ENCODE data around the gene GUCA2A.
"Not testable (repeated sequence)": the region's sequence is repeated elsewhere in the genome, so short reads cannot be mapped to it uniquely, and the experiment has no call there.

The GUCA2A gene

GRCh38 chr1:42164551-42165420 is at the start of gene GUCA2A:
Gene GUCA2A, minus strand, starts transcription at chr1:42164745. Its CDS starts 33 bp downstream, at chr1:42164712.
- TF ChIP-seq, protein P1, sequence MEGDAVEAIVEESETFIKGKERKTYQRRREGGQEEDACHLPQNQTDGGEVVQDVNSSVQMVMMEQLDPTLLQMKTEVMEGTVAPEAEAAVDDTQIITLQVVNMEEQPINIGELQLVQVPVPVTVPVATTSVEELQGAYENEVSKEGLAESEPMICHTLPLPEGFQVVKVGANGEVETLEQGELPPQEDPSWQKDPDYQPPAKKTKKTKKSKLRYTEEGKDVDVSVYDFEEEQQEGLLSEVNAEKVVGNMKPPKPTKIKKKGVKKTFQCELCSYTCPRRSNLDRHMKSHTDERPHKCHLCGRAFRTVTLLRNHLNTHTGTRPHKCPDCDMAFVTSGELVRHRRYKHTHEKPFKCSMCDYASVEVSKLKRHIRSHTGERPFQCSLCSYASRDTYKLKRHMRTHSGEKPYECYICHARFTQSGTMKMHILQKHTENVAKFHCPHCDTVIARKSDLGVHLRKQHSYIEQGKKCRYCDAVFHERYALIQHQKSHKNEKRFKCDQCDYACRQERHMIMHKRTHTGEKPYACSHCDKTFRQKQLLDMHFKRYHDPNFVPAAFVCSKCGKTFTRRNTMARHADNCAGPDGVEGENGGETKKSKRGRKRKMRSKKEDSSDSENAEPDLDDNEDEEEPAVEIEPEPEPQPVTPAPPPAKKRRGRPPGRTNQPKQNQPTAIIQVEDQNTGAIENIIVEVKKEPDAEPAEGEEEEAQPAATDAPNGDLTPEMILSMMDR (IDR thresholded peaks at IDR 0.05; ENCODE audit: insufficient read depth, missing control alignments), result no peak
- FAIRE-seq (no peak), DNase-seq (ENCODE audit: insufficient read length, low spot score) (no peak)

GRCh38 chr1:42211224-42211623 is 46.7 kb upstream of the GUCA2A start:
- TF ChIP-seq, protein P1 (IDR thresholded peaks at IDR 0.05; ENCODE audit: insufficient read depth, missing control alignments), result no peak
- FAIRE-seq, result no peak

DNA sequence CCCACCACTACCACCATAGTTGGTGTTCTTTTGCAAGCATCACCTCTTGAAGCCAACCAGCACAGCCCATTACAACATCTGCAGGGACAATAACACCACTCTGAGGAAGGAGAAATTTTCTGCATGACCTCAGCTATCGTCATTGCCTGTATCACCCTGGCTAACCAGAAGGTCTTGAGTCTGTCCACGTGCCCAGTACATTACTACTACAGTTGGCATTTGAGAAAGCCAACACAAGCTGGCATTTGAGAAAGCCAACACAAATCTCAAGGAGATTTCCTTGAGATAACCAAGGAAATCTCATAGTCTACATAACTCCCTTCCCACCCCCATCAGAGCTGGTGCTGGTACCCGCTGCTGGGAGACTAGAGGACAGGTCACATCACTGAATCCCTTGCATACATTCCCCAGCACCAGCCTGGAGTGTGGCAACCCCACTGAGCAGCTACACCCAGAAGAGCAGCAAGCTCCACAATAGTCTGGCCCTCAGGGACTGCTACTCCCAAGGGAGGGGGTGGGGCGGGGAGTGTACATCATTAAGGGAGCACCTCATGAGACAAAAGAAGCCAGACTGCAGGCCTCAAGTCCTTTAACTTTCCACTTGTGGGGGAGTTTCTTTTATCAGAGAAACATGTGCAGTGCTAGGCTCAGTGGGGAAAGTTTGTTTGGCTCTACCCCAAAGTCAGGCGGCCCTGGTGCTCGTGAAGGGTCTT is 46.0 kb upstream of the GUCA2A start:
- TF ChIP-seq, protein P1 (IDR thresholded peaks at IDR 0.05; ENCODE audit: insufficient read depth, missing control alignments), result no peak
- no peak for DNase-seq (ENCODE audit: insufficient read length, low spot score)
- FAIRE-seq, result no peak

More at GRCh38 chr1:42211224-42211623, 46.7 kb upstream of the GUCA2A start:
- no peak for DNase-seq (ENCODE audit: insufficient read length, low spot score)

DNA sequence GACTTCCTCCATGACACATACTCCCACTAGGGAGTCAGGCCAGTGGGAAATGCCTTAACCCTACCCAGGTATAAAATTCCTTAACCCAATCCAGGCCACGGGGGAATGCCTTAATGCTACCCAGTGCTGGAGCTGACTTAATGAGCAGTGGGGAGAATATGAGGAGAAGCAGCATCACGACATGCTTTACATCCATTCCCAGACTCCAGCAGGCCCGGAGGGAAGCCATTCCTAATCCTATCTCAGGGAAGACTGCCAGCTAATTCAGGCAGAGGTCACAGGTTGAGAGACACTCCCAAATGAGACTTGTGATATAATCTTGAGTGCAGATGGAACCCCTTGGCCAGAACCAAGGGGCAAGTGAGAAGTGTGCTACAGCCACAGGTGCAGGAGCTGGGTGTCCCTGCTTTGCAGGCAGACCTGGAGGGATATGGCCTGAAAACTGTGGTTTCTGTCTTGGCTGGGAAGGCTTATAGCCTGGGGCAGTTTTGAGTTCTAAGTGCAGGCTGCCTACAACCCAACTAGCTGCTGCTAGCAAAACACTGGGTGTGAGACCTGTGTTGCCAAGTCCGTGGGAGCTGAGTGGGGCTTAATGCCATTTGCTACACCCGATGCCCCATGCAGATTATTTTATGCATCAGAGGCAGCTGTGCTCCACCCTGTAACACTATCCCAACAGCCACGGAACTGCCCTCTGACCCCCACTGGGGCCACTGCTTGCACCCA is 45.1 kb upstream of the GUCA2A start:
- FAIRE-seq, result no peak
- DNase-seq (ENCODE audit: insufficient read length, low spot score), result no peak
- TF ChIP-seq, protein P1 (IDR thresholded peaks at IDR 0.05; ENCODE audit: insufficient read depth, missing control alignments), result no peak

DNA sequence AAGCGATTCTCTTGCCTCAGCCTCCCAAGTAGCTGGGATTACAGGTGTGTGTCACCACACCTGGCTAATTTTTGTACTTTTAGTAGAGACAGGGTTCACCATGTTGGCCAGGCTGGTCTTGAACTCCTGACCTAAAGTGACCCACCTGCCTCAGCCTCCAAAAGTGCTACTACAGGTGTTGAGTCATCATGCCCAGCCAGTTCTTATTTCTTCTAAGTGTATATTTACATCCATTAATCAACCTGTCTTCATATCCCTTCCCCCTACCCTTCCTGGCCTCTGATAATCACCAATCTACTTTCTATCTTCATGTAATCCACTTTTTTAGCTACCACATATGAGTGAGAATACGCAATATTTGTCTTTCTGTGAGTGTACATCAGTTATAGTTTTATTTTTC is 42.4 kb upstream of the GUCA2A start:
- FAIRE-seq; DNase-seq (ENCODE audit: insufficient read length, low spot score): not testable (repeated sequence)

- FAIRE-seq, result no peak
- DNase-seq (ENCODE audit: insufficient read length, low spot score), result no peak
- TF ChIP-seq, protein P1 (IDR thresholded peaks at IDR 0.05; ENCODE audit: insufficient read depth, missing control alignments), result no peak
Measured at GRCh38 chr1:42206164-42206563, 41.6 kb upstream of the GUCA2A start.

DNA sequence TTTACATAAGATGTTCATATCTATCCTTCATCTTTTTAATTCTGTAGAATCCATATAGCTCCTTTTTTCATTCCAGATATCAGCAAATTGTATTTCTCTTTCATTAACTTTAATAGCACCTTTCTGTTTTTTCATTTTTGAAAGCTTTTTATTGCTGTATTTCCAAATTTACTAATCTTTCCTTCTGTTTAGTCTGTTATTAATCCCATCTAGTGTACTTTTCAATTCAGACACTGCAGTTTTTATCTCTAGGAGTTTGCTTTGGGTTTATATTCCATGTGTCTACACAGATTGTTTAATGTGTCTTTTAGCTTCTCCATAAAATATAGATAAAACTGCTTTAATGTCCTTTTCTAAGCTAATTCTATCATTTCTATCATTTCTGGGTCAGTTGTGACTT is 37.4 kb upstream of the GUCA2A start:
- FAIRE-seq (no peak), DNase-seq (ENCODE audit: insufficient read length, low spot score) (no peak)
- TF ChIP-seq, protein P1 (IDR thresholded peaks at IDR 0.05; ENCODE audit: insufficient read depth, missing control alignments), result no peak
